HepG2 (cell line): ENCODE data around the gene BABAM2. TPM values are rescaled to one million over a fixed set of nuclear protein-coding genes. Genes with fewer than 3 reads are reported as not detected.

Experiments used
- BORCS8-MEF2B ChIP-seq: sonication (generic); formaldehyde crosslinking; IDR thresholded peaks from 2 replicates; pipeline ENCODE4 v1.8.0; 2022; ENCODE audit warnings: mild to moderate bottlenecking, missing genetic modification reagents
- EED ChIP-seq: sonication (generic); formaldehyde crosslinking; IDR thresholded peaks from 2 replicates; pipeline ENCODE4 v1.5.0; 2020; ENCODE audit warnings: mild to moderate bottlenecking, missing genetic modification reagents
- FOSL2 ChIP-seq: sonication (generic); formaldehyde crosslinking; IDR thresholded peaks from 2 replicates; pipeline ENCODE4 v1.4.0; 2020; ENCODE audit warnings: missing genetic modification reagents
- HDAC6 ChIP-seq: fragments of 200-600 bp; sonication (generic); IDR thresholded peaks from 2 replicates; pipeline ENCODE4 v1.7.0; 2017; ENCODE audit warnings: mild to moderate bottlenecking, antibody characterized with exemption, low read length, low read depth
- HNRNPK ChIP-seq: fragments of 200-400 bp; formaldehyde crosslinking; IDR thresholded peaks from 2 replicates; pipeline ENCODE4 v1.6.1; 2018; ENCODE audit warnings: low read length, low read depth, moderate library complexity, mild to moderate bottlenecking; ENCODE audit not compliant: poor library complexity, severe bottlenecking
- POLR2AphosphoS2 ChIP-seq: IDR thresholded peaks from 2 replicates; pipeline ENCODE4 v1.6.1; 2011; ENCODE audit warnings: low read depth, low read length, improper control_type of control experiment
- RFX1 ChIP-seq: fragments of 450-650 bp; IDR thresholded peaks from 2 replicates; pipeline ENCODE4 v1.6.1; 2017
- SALL1 ChIP-seq: sonication (generic); formaldehyde crosslinking; IDR thresholded peaks from 2 replicates; pipeline ENCODE4 v1.8.0; 2022; ENCODE audit warnings: mild to moderate bottlenecking, missing genetic modification reagents
- YY1 ChIP-seq: IDR thresholded peaks from 2 replicates; pipeline ENCODE4 v1.6.1; 2011; ENCODE audit warnings: low read length, low read depth, moderate library complexity, mild to moderate bottlenecking; ENCODE audit not compliant: insufficient read depth, insufficient replicate concordance
- ZNF230 ChIP-seq: sonication (generic); formaldehyde crosslinking; IDR thresholded peaks from 2 replicates; pipeline ENCODE4 v1.4.0; 2020; ENCODE audit warnings: mild to moderate bottlenecking, missing genetic modification reagents
- ZNF563 ChIP-seq: sonication (generic); formaldehyde crosslinking; IDR thresholded peaks from 2 replicates; pipeline ENCODE4 v1.8.0; 2022; ENCODE audit warnings: mild to moderate bottlenecking, moderate library complexity, missing genetic modification reagents
- ZSCAN31 ChIP-seq: sonication (generic); formaldehyde crosslinking; IDR thresholded peaks from 2 replicates; pipeline ENCODE4 v1.5.0; 2020; ENCODE audit warnings: low read depth, mild to moderate bottlenecking, missing genetic modification reagents
- polyA plus RNA-seq, 8 experiments: library from polyadenylated mRNA; depleted of rRNA in 3 of 8; stranded (reverse) in 7 of 8; unstranded in 1 of 8; fragments of >200 nt; fragmentation: Illumina TruSeq in 4 of 8; extraction: Trizol in 4 of 8; gene quantifications; 2 replicates each; pipeline versions ENCODE4 v1.2.1 to v1.2.3, GENCODE V29; 2011 to 2016; ENCODE audit warnings: low read depth in 4 of 8, missing spikeins in 1 of 8, mixed read lengths in 1 of 8; ENCODE audit not compliant: insufficient read depth in 1 of 8
- total RNA-seq, 5 experiments: library from RNA; depleted of rRNA; stranded (reverse); fragments of >200 nt; fragmentation: Illumina TruSeq; extraction: Trizol; gene quantifications; 2 replicates each; pipeline ENCODE4 v1.2.3, GENCODE V29; 2016; ENCODE audit warnings: low read depth in 1 of 5
- TF ChIP-seq, protein P1 (sequence below): sonication (generic); formaldehyde crosslinking; IDR thresholded peaks from 2 replicates; pipeline ENCODE4 v1.4.0; 2020; ENCODE audit warnings: low read depth, missing genetic modification reagents
- TF ChIP-seq, protein P2 (sequence below): sonication (generic); formaldehyde crosslinking; IDR thresholded peaks from 2 replicates; pipeline ENCODE4 v1.4.0; 2020; ENCODE audit warnings: mild to moderate bottlenecking, low read depth, missing genetic modification reagents
- TF ChIP-seq, protein P3 (sequence below): sonication (generic); formaldehyde crosslinking; conservative IDR thresholded peaks from 2 replicates; pipeline ENCODE4 v1.4.0; 2020; ENCODE audit warnings: missing genetic modification reagents
- TF ChIP-seq, protein P4 (sequence below), 2 experiments: sonication (generic) in 1 of 2; formaldehyde crosslinking in 1 of 2; IDR thresholded peaks; 2 replicates each; pipeline versions ENCODE4 v1.4.0 to v1.6.1; 2016 to 2020; ENCODE audit warnings: borderline replicate concordance in 1 of 2, low read depth in 1 of 2, mild to moderate bottlenecking in 1 of 2, missing genetic modification reagents in 1 of 2

BABAM2 gene
- total and polyA plus RNA-seq, 2 of the 13 experiments (the other 11 are each of a cell fraction or from before 2014, with no cell fraction given) = 24.9 to 28.0 TPM

DNA sequence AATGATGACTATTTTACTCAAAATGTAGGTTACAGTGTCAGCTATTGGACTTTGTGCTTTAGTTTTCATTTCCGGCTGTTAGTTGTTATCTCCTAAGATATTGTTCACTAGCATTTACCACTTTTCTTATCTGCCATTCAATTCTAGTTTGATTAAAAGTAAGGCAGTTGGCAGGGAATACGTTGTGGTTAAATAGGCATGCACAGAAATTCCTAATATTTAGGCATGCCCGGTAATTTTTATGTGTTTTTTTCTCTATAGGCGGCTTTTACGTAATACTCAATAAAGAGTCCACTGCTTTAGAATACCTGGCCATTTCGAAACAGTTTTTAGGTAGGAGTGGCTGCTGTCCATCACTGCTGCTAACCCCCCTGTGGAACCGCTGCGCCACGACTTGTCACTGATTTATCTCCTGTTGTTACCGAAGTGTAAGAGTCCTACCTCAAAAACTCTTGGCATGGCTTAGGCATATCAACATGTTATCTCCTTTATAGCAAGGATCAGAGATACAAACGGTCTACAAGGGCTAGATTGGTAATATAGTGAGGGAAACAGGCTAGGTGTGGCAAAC lies 39.5 kb downstream of the BABAM2 start (continued):
- no peak for TF ChIP-seq YY1
- TF ChIP-seq, protein P1, sequence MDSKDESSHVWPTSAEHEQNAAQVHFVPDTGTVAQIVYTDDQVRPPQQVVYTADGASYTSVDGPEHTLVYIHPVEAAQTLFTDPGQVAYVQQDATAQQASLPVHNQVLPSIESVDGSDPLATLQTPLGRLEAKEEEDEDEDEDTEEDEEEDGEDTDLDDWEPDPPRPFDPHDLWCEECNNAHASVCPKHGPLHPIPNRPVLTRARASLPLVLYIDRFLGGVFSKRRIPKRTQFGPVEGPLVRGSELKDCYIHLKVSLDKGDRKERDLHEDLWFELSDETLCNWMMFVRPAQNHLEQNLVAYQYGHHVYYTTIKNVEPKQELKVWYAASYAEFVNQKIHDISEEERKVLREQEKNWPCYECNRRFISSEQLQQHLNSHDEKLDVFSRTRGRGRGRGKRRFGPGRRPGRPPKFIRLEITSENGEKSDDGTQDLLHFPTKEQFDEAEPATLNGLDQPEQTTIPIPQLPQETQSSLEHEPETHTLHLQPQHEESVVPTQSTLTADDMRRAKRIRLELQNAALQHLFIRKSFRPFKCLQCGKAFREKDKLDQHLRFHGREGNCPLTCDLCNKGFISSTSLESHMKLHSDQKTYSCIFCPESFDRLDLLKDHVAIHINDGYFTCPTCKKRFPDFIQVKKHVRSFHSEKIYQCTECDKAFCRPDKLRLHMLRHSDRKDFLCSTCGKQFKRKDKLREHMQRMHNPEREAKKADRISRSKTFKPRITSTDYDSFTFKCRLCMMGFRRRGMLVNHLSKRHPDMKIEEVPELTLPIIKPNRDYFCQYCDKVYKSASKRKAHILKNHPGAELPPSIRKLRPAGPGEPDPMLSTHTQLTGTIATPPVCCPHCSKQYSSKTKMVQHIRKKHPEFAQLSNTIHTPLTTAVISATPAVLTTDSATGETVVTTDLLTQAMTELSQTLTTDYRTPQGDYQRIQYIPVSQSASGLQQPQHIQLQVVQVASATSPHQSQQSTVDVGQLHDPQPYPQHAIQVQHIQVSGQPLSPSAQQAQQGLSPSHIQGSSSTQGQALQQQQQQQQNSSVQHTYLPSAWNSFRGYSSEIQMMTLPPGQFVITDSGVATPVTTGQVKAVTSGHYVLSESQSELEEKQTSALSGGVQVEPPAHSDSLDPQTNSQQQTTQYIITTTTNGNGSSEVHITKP (CRISPR knock-in tag) = no peak
- TF ChIP-seq, protein P2, sequence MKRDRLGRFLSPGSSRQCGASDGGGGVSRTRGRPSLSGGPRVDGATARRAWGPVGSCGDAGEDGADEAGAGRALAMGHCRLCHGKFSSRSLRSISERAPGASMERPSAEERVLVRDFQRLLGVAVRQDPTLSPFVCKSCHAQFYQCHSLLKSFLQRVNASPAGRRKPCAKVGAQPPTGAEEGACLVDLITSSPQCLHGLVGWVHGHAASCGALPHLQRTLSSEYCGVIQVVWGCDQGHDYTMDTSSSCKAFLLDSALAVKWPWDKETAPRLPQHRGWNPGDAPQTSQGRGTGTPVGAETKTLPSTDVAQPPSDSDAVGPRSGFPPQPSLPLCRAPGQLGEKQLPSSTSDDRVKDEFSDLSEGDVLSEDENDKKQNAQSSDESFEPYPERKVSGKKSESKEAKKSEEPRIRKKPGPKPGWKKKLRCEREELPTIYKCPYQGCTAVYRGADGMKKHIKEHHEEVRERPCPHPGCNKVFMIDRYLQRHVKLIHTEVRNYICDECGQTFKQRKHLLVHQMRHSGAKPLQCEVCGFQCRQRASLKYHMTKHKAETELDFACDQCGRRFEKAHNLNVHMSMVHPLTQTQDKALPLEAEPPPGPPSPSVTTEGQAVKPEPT (CRISPR knock-in tag) = no peak
- TF ChIP-seq POLR2AphosphoS2 = no peak
- TF ChIP-seq FOSL2 (CRISPR knock-in tag) = no peak
- TF ChIP-seq BORCS8-MEF2B (CRISPR knock-in tag) = no peak
- TF ChIP-seq ZNF230 (CRISPR knock-in tag) = no peak
- no peak for TF ChIP-seq SALL1 (CRISPR knock-in tag)
- TF ChIP-seq, protein P3, sequence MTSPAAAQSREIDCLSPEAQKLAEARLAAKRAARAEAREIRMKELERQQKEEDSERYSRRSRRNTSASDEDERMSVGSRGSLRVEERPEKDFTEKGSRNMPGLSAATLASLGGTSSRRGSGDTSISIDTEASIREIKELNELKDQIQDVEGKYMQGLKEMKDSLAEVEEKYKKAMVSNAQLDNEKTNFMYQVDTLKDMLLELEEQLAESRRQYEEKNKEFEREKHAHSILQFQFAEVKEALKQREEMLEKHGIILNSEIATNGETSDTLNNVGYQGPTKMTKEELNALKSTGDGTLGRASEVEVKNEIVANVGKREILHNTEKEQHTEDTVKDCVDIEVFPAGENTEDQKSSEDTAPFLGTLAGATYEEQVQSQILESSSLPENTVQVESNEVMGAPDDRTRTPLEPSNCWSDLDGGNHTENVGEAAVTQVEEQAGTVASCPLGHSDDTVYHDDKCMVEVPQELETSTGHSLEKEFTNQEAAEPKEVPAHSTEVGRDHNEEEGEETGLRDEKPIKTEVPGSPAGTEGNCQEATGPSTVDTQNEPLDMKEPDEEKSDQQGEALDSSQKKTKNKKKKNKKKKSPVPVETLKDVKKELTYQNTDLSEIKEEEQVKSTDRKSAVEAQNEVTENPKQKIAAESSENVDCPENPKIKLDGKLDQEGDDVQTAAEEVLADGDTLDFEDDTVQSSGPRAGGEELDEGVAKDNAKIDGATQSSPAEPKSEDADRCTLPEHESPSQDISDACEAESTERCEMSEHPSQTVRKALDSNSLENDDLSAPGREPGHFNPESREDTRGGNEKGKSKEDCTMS = no peak
- TF ChIP-seq RFX1 = no peak
- TF ChIP-seq ZSCAN31 (CRISPR knock-in tag) = no peak
- TF ChIP-seq HNRNPK = no peak
- TF ChIP-seq HDAC6 = no peak
- TF ChIP-seq, protein P4, sequence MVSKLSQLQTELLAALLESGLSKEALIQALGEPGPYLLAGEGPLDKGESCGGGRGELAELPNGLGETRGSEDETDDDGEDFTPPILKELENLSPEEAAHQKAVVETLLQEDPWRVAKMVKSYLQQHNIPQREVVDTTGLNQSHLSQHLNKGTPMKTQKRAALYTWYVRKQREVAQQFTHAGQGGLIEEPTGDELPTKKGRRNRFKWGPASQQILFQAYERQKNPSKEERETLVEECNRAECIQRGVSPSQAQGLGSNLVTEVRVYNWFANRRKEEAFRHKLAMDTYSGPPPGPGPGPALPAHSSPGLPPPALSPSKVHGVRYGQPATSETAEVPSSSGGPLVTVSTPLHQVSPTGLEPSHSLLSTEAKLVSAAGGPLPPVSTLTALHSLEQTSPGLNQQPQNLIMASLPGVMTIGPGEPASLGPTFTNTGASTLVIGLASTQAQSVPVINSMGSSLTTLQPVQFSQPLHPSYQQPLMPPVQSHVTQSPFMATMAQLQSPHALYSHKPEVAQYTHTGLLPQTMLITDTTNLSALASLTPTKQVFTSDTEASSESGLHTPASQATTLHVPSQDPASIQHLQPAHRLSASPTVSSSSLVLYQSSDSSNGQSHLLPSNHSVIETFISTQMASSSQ (IDR thresholded peaks at IDR 0.05; ENCODE audit: low read depth) = no peak
- TF ChIP-seq, protein P4 (CRISPR knock-in tag; IDR thresholded peaks at IDR 0.05; ENCODE audit: borderline replicate concordance) = no peak
- TF ChIP-seq ZNF563 = no peak
- no peak for TF ChIP-seq EED (CRISPR knock-in tag)
